Progenitor cell of endocrine pancreas (in vitro differentiated cells): ENCODE measurements around the gene STRADA. TPM values are rescaled to one million over a fixed set of nuclear protein-coding genes. Genes with fewer than 3 reads are reported as not detected.

Experiments
- DNase-seq: peaks from one replicate; pipeline ENCODE4 v3.0.0; 2021; ENCODE audit warnings: low spot score; ENCODE audit not compliant: unreplicated experiment
- H3K27ac Mint-ChIP-seq: 2 replicates; pipeline ENCODE4 v1.8.0; 2021; ENCODE audit warnings: mild to moderate bottlenecking, moderate library complexity, mixed read lengths
- H3K27me3 Mint-ChIP-seq: 2 replicates; pipeline ENCODE4 v1.8.0; 2021; ENCODE audit warnings: mixed read lengths
- H3K36me3 Mint-ChIP-seq: 2 replicates; pipeline ENCODE4 v1.8.0; 2022; ENCODE audit warnings: mixed read lengths; ENCODE audit not compliant: insufficient read depth
- H3K4me1 Mint-ChIP-seq: 2 replicates; pipeline ENCODE4 v1.8.0; 2021; ENCODE audit warnings: low read depth, mixed read lengths
- H3K4me3 Mint-ChIP-seq: 2 replicates; pipeline ENCODE4 v1.8.0; 2021; ENCODE audit warnings: low read depth, mild to moderate bottlenecking, moderate library complexity, mixed read lengths
- H3K9me3 Mint-ChIP-seq: 2 replicates; pipeline ENCODE4 v1.8.0; 2021; ENCODE audit warnings: low read depth, mixed read lengths
- total RNA-seq: library from RNA; stranded (reverse); gene quantifications from 2 replicates; pipeline ENCODE4 v1.2.1, GENCODE V29; 2021
- TF ChIP-seq, protein P1 (sequence below): fragments of 200-600 bp; sonication (generic); IDR thresholded peaks from one replicate; pipeline ENCODE4 v1.5.0; 2021; ENCODE audit warnings: antibody characterized with exemption, mild to moderate bottlenecking; ENCODE audit not compliant: unreplicated experiment

Gene STRADA
- total RNA-seq, 1 donor from 2014 or later, result 49.7 TPM

DNA sequence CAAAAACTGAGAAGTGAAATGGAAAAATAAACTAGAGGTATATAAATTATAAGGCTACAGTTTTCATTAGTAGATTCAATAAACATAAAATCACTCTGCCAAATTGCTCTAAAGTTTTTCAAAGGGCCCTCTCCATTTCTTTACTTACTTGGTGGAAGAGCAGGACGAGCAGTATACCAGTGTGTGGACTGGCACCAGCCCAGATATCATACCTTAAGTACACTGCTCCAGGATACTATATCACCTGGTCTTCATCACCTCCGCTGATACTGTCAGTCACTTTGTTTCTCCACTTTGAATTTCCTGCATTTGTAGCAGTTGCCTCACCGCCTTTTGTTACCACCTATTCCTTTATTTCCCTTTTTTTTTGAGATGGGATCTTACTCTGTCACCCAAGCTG, 81.7 kb downstream of the STRADA start:
- Mint-ChIP-seq H3K4me3 (no peak overlapping the region), H3K27me3 (no peaks in the 10 kb centered on the region), H3K27ac (no peak overlapping the region), H3K9me3 (no peaks in the 10 kb centered on the region), H3K4me1 (peaks cover 1% of the 10 kb centered on the region), H3K36me3 (peaks cover 11% of the 10 kb centered on the region)
- TF ChIP-seq, protein P1, sequence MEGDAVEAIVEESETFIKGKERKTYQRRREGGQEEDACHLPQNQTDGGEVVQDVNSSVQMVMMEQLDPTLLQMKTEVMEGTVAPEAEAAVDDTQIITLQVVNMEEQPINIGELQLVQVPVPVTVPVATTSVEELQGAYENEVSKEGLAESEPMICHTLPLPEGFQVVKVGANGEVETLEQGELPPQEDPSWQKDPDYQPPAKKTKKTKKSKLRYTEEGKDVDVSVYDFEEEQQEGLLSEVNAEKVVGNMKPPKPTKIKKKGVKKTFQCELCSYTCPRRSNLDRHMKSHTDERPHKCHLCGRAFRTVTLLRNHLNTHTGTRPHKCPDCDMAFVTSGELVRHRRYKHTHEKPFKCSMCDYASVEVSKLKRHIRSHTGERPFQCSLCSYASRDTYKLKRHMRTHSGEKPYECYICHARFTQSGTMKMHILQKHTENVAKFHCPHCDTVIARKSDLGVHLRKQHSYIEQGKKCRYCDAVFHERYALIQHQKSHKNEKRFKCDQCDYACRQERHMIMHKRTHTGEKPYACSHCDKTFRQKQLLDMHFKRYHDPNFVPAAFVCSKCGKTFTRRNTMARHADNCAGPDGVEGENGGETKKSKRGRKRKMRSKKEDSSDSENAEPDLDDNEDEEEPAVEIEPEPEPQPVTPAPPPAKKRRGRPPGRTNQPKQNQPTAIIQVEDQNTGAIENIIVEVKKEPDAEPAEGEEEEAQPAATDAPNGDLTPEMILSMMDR, result no peak
- no peak for DNase-seq

DNA sequence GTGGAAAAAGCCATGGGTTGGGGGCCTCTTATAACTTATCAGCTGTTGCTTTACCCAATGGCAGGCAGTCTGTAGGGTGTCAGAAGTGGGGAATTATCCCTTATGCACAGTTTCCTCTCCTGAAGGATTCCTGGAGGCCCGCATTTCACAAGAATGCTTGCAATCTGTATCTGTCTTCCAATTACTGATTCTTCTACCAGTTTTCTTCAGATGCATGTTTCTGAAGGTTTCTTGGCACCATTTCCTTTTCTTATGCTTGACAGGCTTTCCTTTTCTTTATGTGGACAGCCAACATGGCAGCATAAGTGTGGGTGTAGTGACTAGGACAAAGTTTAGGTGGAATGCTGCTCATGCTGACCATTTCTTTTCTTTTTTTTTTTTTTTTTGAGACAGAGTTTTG, 83.2 kb downstream of the STRADA start:
- Mint-ChIP-seq H3K27me3 (no peaks in the 10 kb centered on the region), H3K4me1 (peaks cover 1% of the 10 kb centered on the region), H3K27ac (no peak overlapping the region), H3K9me3 (no peaks in the 10 kb centered on the region), H3K4me3 (no peak overlapping the region), H3K36me3 (peaks cover 13% of the 10 kb centered on the region)
- DNase-seq, result no peak
- TF ChIP-seq, protein P1, result no peak

DNA sequence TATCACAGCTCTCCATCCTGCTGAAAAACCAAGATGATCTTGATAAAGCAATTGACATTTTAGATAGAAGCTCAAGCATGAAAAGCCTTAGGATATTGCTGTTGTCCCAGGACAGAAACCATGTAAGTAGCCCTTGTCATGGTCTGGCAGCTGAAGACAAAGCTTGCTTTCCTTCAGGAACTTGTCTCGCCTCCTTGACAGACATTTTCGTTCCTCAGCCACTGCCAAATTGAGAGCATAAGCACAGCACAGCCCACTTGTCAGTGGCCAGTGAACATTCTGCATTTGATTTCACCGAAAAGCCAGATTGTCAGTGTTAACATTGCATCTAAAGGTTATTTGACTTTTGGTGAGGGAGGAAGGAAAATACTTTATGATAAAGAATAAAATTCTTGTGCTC, 83.8 kb downstream of the STRADA start:
- TF ChIP-seq, protein P1, result no peak
- no peaks in the 10 kb centered on the region for H3K9me3 Mint-ChIP-seq
- H3K27me3 Mint-ChIP-seq, result no peaks in the 10 kb centered on the region
- H3K36me3 Mint-ChIP-seq, result peaks cover 16% of the 10 kb centered on the region
- DNase-seq, result no peak
- H3K4me3 Mint-ChIP-seq, result no peak overlapping the region
- H3K27ac Mint-ChIP-seq, result no peak overlapping the region
- peaks cover 1% of the 10 kb centered on the region for H3K4me1 Mint-ChIP-seq

DNA sequence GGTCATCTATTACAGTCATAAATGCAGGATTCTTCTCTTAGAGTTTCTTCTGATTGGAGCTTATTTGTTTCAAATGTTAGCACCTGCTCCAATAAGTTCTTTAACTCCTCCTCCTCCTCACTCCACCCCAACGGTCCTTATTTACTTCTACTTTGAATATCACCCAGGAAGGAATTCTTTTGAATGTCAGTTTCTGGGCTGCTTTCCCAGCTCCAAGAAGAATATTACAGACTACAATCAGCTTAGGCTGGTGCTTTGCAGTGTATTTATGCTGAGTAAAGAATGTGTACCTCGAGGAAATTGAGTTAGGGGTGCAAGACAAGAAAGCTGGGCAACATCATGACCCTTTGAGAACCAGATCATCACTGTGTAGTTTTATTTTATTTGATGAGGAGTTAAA, 88.5 kb downstream of the STRADA start:
- Mint-ChIP-seq H3K27ac (no peak overlapping the region), H3K9me3 (no peaks in the 10 kb centered on the region), H3K36me3 (peaks cover 13% of the 10 kb centered on the region), H3K27me3 (no peaks in the 10 kb centered on the region), H3K4me1 (peaks cover 1% of the 10 kb centered on the region), H3K4me3 (no peak overlapping the region)
- TF ChIP-seq, protein P1, result no peak
- no peak for DNase-seq

Other genes with a start within 250 kb of the STRADA start
- gene KCNH6, start 218.4 kb downstream of the STRADA start, total RNA-seq, result 12.0 and 13.2 TPM in 2 replicates
- gene DCAF7, start 191.3 kb downstream of the STRADA start, total RNA-seq, result 134 and 135 TPM in 2 replicates
- gene TACO1, start 140.9 kb downstream of the STRADA start, total RNA-seq, result 18.2 and 19.2 TPM in 2 replicates
- 19.1 and 22.0 TPM in 2 replicates for gene MAP3K3, start 119.4 kb downstream of the STRADA start, total RNA-seq
- 109 and 113 TPM in 2 replicates for gene LIMD2, start 41.7 kb downstream of the STRADA start, total RNA-seq
- gene CCDC47, start 31.8 kb upstream of the STRADA start, total RNA-seq, result 65.2 and 68.4 TPM in 2 replicates
- 181 and 189 TPM in 2 replicates for gene DDX42, start 32.4 kb upstream of the STRADA start, total RNA-seq
- gene PSMC5, start 85.6 kb upstream of the STRADA start, total RNA-seq, result 101 and 109 TPM in 2 replicates
- 46.5 and 49.0 TPM in 2 replicates for gene FTSJ3, start 85.9 kb upstream of the STRADA start, total RNA-seq
- gene SMARCD2, start 100.9 kb upstream of the STRADA start, total RNA-seq, result 61.6 and 63.8 TPM in 2 replicates
- gene CSH2, start 131.9 kb upstream of the STRADA start, total RNA-seq, result not detected in 2 replicates
- gene GH2, start 140.1 kb upstream of the STRADA start, total RNA-seq, result not detected in 2 replicates
- gene CSH1, start 154.8 kb upstream of the STRADA start, total RNA-seq, result not detected in 2 replicates
- not detected in 2 replicates for gene CSHL1, start 169.5 kb upstream of the STRADA start, total RNA-seq
- gene GH1, start 177.0 kb upstream of the STRADA start, total RNA-seq, result not detected in 2 replicates
- not detected in 2 replicates for gene CD79B, start 190.5 kb upstream of the STRADA start, total RNA-seq
- 0.10 and 0.55 TPM in 2 replicates for gene SCN4A, start 231.1 kb upstream of the STRADA start, total RNA-seq